ENCODE results near the gene TOGARAM2. TPM values are rescaled to one million over a fixed set of nuclear protein-coding genes. Genes with fewer than 3 reads are reported as not detected.

The TOGARAM2 gene
- total and polyA plus RNA-seq, 2 experiments from 2014 or later: 1.8 TPM

- H3K27me3 Mint-ChIP-seq (ENCODE audit: insufficient read depth, low read depth, poor library complexity): peaks cover 5% of the 10 kb centered on the region
- Histone ChIP-seq H3K79me2 (replicated peaks; ENCODE audit: insufficient read depth) (no peaks in the 10 kb centered on the region), H3K4me2 (no peak overlapping the region), H3K4me1 (ENCODE audit: insufficient read depth) (no peaks in the 10 kb centered on the region), H2AFZ (no peak overlapping the region), H3F3A (replicated peaks; ENCODE audit: low read depth) (no peaks in the 10 kb centered on the region), H3K4me3 (no peak overlapping the region), H3K9me2 (ENCODE audit: insufficient read depth) (no peaks in the 10 kb centered on the region), H3K27ac (ENCODE audit: low read depth) (no peak overlapping the region), H3K27me3 (ENCODE audit: insufficient read depth) (no peaks in the 10 kb centered on the region), H3K36me3 (ENCODE audit: insufficient read depth) (no peaks in the 10 kb centered on the region), H4K20me1 (replicated peaks; ENCODE audit: insufficient read depth) (no peaks in the 10 kb centered on the region)
- TF ChIP-seq REST (IDR thresholded peaks at IDR 0.05; ENCODE audit: unreplicated experiment): no peak
- no peak for TF ChIP-seq POLR2AphosphoS5 (IDR thresholded peaks at IDR 0.05; ENCODE audit: low read depth)
- no peak for TF ChIP-seq JUNB (IDR thresholded peaks at IDR 0.05; ENCODE audit: unreplicated experiment)
- no peaks in the 10 kb centered on the region for H3K36me3 Mint-ChIP-seq (ENCODE audit: low read depth)
- H3K27ac Mint-ChIP-seq: no peak overlapping the region
- ATAC-seq (no peak), DNase-seq (ENCODE audit: low spot score) (no peak)
- no peaks in the 10 kb centered on the region for H3K9me3 Mint-ChIP-seq
- H3K4me1 Mint-ChIP-seq: peaks cover 8% of the 10 kb centered on the region
- no peak overlapping the region for H3K4me3 Mint-ChIP-seq
Measured at GRCh38 chr2:28981620-28982376, 700 bp downstream of the TOGARAM2 start.

GRCh38 chr2:28982381-28982950 lies 1.4 kb downstream of the TOGARAM2 start:
- no peak for DNase-seq (ENCODE audit: low spot score)
- no peak overlapping the region for H3K4me3 ChIP-seq
- peaks cover 8% of the 10 kb centered on the region for H3K27me3 Mint-ChIP-seq (ENCODE audit: insufficient read depth, low read depth, poor library complexity)
- H3K4me2 ChIP-seq: no peak overlapping the region
- no peak overlapping the region for H3K4me3 Mint-ChIP-seq
- H2AFZ ChIP-seq: no peak overlapping the region
- peaks cover 8% of the 10 kb centered on the region for H3K4me1 Mint-ChIP-seq
- no peaks in the 10 kb centered on the region for H3K79me2 ChIP-seq (replicated peaks; ENCODE audit: insufficient read depth)
- no peaks in the 10 kb centered on the region for H4K20me1 ChIP-seq (replicated peaks; ENCODE audit: insufficient read depth)
- H3K27ac ChIP-seq (ENCODE audit: low read depth): no peak overlapping the region
- no peaks in the 10 kb centered on the region for H3K9me2 ChIP-seq (ENCODE audit: insufficient read depth)
- no peaks in the 10 kb centered on the region for H3K36me3 ChIP-seq (ENCODE audit: insufficient read depth)
- H3F3A ChIP-seq (replicated peaks; ENCODE audit: low read depth): no peaks in the 10 kb centered on the region
- H3K27me3 ChIP-seq (ENCODE audit: insufficient read depth): no peaks in the 10 kb centered on the region
- H3K9me3 Mint-ChIP-seq: no peaks in the 10 kb centered on the region
- ATAC-seq: no peak
- H3K36me3 Mint-ChIP-seq (ENCODE audit: low read depth): no peaks in the 10 kb centered on the region
- H3K27ac Mint-ChIP-seq: no peak overlapping the region
- H3K4me1 ChIP-seq (ENCODE audit: insufficient read depth): no peaks in the 10 kb centered on the region
- TF ChIP-seq JUNB (IDR thresholded peaks at IDR 0.05; ENCODE audit: unreplicated experiment) (no peak), CTCF (conservative IDR thresholded peaks at IDR 0.05; ENCODE audit: low read depth in 2 of 2) (no peak), CREB1 (CRISPR knock-in tag; IDR thresholded peaks at IDR 0.05; ENCODE audit: low read depth) (no peak), EZH2phosphoT487 (IDR thresholded peaks at IDR 0.05; ENCODE audit: unreplicated experiment) (no peak), EZH2 (IDR thresholded peaks at IDR 0.05; ENCODE audit: low read depth, unreplicated experiment) (no peak), REST (IDR thresholded peaks at IDR 0.05; ENCODE audit: unreplicated experiment) (no peak), ETS1 (IDR thresholded peaks at IDR 0.05) (no peak), STAT1 (IDR thresholded peaks at IDR 0.05; ENCODE audit: unreplicated experiment) (no peak), ZNF331 (CRISPR knock-in tag; IDR thresholded peaks at IDR 0.05; ENCODE audit: low read depth) (no peak), POLR2AphosphoS5 (IDR thresholded peaks at IDR 0.05; ENCODE audit: low read depth) (no peak), ZNF114 (CRISPR knock-in tag; IDR thresholded peaks at IDR 0.05) (no peak)

All from GM23338 (cell line).